ENCODE results near the gene INTS3. TPM values are rescaled to one million over a fixed set of nuclear protein-coding genes. Genes with fewer than 3 reads are reported as not detected.

INTS3 gene
- total and polyA plus RNA-seq, 9 of the 15 experiments (the other 6 are each of a cell fraction or from before 2014, with no cell fraction given): 6.3 to 24.1 (median 14.3) TPM

DNA sequence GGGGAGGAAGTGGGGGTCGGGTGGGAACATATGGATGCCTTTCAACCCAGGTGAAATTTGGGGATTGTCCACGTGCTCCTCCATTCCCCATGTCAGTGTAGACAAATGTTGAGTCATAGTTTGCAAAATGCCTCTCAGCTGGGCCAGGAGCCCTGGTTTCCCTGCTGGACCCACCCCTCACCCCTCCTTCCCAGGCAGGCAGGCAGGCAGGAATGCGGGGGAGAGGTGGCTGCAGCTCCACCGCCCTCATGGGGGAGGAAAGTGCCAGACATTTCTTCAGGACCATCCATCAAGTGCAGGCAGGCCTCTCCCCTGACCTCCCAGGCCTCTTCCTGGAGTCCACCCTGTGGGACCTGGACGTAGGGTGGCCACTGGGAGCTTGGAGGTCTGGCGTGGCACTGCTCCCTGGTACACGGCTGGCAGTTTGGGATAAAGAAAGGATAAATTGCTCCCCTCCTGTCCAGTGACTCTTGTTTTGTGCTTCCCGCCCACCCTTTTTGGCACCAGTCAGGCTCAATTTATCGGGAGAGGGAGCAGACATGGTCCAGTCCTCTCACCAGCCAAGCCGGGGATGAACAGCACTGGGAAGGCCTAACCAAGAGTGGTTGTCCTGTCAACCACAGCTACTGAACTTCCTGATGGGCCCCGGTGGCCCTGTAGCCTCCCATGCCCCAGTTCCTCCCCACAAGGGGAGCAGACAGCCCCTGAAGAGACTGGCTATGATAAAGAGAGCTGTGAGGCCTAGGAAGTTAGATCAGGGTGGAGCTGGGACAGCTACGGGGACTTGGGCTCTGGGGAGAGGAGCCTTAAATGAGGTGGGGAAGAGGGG, 30.4 kb upstream of the INTS3 start (continued):
- TF ChIP-seq ESRRA (IDR thresholded peaks at IDR 0.05; ENCODE audit: borderline replicate concordance, low read depth): no peak
- no peak for TF ChIP-seq ZFPM2 (CRISPR knock-in tag; IDR thresholded peaks at IDR 0.05)
- no peak for TF ChIP-seq CEBPG (CRISPR knock-in tag; IDR thresholded peaks at IDR 0.05)
- peak; percentile 47 to 64; a peak in 3 of 4 replicates for TF ChIP-seq CEBPG (tag; conservative IDR thresholded peaks at IDR 0.05 in 1 of 2, IDR thresholded peaks at IDR 0.05 in 1 of 2)
- no peak for TF ChIP-seq PCBP1 (IDR thresholded peaks at IDR 0.05; ENCODE audit: low read depth, low read length, poor library complexity, severe bottlenecking)
- TF ChIP-seq, protein P1, sequence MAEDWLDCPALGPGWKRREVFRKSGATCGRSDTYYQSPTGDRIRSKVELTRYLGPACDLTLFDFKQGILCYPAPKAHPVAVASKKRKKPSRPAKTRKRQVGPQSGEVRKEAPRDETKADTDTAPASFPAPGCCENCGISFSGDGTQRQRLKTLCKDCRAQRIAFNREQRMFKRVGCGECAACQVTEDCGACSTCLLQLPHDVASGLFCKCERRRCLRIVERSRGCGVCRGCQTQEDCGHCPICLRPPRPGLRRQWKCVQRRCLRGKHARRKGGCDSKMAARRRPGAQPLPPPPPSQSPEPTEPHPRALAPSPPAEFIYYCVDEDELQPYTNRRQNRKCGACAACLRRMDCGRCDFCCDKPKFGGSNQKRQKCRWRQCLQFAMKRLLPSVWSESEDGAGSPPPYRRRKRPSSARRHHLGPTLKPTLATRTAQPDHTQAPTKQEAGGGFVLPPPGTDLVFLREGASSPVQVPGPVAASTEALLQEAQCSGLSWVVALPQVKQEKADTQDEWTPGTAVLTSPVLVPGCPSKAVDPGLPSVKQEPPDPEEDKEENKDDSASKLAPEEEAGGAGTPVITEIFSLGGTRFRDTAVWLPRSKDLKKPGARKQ (CRISPR knock-in tag; IDR thresholded peaks at IDR 0.05): no peak
- TF ChIP-seq E2F5 (CRISPR knock-in tag; IDR thresholded peaks at IDR 0.05): no peak
- TF ChIP-seq SAP30 (IDR thresholded peaks at IDR 0.05; ENCODE audit: borderline replicate concordance, insufficient read depth, low read depth, low read length, poor library complexity, severe bottlenecking): no peak
- TF ChIP-seq KDM1A (IDR thresholded peaks at IDR 0.05): peak in 1 of 2 experiments; percentile 71; a peak in 2 of 4 replicates
- no peak for TF ChIP-seq HDAC6 (IDR thresholded peaks at IDR 0.05; ENCODE audit: low read depth, low read length)
- no peak for TF ChIP-seq PHB (CRISPR knock-in tag; IDR thresholded peaks at IDR 0.05)
- no peak for TF ChIP-seq HES1 (IDR thresholded peaks at IDR 0.05; ENCODE audit: low read depth)
- no peak for TF ChIP-seq ZNF551 (CRISPR knock-in tag; IDR thresholded peaks at IDR 0.05)
- TF ChIP-seq IRF1 (CRISPR knock-in tag; IDR thresholded peaks at IDR 0.05; ENCODE audit: borderline replicate concordance): no peak
- no peak for TF ChIP-seq BRF2 (IDR thresholded peaks at IDR 0.05; ENCODE audit: borderline replicate concordance, insufficient read depth, insufficient read length)
- no peak for TF ChIP-seq TRIM28 (IDR thresholded peaks at IDR 0.05)
- TF ChIP-seq POU5F1 (IDR thresholded peaks at IDR 0.05; ENCODE audit: borderline replicate concordance, low read depth, low read length, partially characterized antibody): no peak
- no peak for TF ChIP-seq PHB2 (IDR thresholded peaks at IDR 0.05; ENCODE audit: low read depth)
- no peak for TF ChIP-seq ZNF12 (CRISPR knock-in tag; IDR thresholded peaks at IDR 0.05)
- TF ChIP-seq BRCA1 (IDR thresholded peaks at IDR 0.05): no peak
- no peak for TF ChIP-seq BRCA1 (CRISPR knock-in tag; IDR thresholded peaks at IDR 0.05)

Data from K562 (cell line).